Heart left ventricle (tissue), 13 donors: ENCODE results near the gene CLTC.

Experiments
- CTCF ChIP-seq, 12 donors: fragments of 200-600 bp; sonication (generic) in 4 of 12; IDR thresholded peaks; one replicate each; pipeline versions ENCODE4 v1.5.0 to v1.8.0; 2018 to 2022; ENCODE audit warnings: antibody characterized with exemption in 12 of 12, mild to moderate bottlenecking in 5 of 12
- POLR2A ChIP-seq, 2 donors: fragments of 450-650 bp; IDR thresholded peaks; one replicate each; pipeline ENCODE4 v1.6.1; 2017; ENCODE audit warnings: antibody characterized with exemption in 2 of 2, mild to moderate bottlenecking in 2 of 2, moderate library complexity in 2 of 2
- donor health status: ischemic (EF 13 %, LVEDD 7.1; RV severe dilation, severe dysfunction).
- donor health status: DM: no; HTN: yes; CAD: no.
- donor health status: DM: no; HTN: no; CAD: no.
- donor health status: ischemic (EF 25% LVEDD 6.9; RV normal size, moderate dysfunction).
- donor health status: ischemic (EF 25% LVEDD 5.7; RV mildly dilated, moderate dysfunction).
- donor health status: ischemic (EF 35%, LVEDD 5.7; RV mildly dilated, moderate dysfunction).
- donor health status: nonischemic (EF 11% LVEDD 7.7; RV severe dilation, severe dysfunction).
- donor health status: DM: yes; HTN: yes; CAD: no.
- donor health status: PGD.
- donor health status: ischemic (EF 29% LVEDD 5.4; RV normal size, mild dysfunction).
- donor health status: nonischemic (EF 23%, LVEDD 6.1; RV moderate dilation, normal function).

GRCh38 chr17:59619298-59620063 lies at the start of gene CLTC:
- TF ChIP-seq CTCF (IDR thresholded peaks at IDR 0.05) (no peak), POLR2A (IDR thresholded peaks at IDR 0.05) (peak; percentile 69 to 78)
